ENCODE measurements around the gene CD302.

- no peak for TF ChIP-seq ATF3 (IDR thresholded peaks at IDR 0.05)
- TF ChIP-seq CTCF (IDR thresholded peaks at IDR 0.05; ENCODE audit: low read depth, low read length, missing input control) = no peak
- TF ChIP-seq, protein P1, sequence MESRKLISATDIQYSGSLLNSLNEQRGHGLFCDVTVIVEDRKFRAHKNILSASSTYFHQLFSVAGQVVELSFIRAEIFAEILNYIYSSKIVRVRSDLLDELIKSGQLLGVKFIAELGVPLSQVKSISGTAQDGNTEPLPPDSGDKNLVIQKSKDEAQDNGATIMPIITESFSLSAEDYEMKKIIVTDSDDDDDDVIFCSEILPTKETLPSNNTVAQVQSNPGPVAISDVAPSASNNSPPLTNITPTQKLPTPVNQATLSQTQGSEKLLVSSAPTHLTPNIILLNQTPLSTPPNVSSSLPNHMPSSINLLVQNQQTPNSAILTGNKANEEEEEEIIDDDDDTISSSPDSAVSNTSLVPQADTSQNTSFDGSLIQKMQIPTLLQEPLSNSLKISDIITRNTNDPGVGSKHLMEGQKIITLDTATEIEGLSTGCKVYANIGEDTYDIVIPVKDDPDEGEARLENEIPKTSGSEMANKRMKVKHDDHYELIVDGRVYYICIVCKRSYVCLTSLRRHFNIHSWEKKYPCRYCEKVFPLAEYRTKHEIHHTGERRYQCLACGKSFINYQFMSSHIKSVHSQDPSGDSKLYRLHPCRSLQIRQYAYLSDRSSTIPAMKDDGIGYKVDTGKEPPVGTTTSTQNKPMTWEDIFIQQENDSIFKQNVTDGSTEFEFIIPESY (IDR thresholded peaks at IDR 0.05) = no peak
- TF ChIP-seq JUND (IDR thresholded peaks at IDR 0.05) = no peak
- TF ChIP-seq EGR1 (IDR thresholded peaks at IDR 0.05; ENCODE audit: low read depth in 2 of 2) = no peak
- no peak for TF ChIP-seq RAD21 (IDR thresholded peaks at IDR 0.05)
- TF ChIP-seq, protein P2, sequence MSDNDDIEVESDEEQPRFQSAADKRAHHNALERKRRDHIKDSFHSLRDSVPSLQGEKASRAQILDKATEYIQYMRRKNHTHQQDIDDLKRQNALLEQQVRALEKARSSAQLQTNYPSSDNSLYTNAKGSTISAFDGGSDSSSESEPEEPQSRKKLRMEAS (IDR thresholded peaks at IDR 0.05) = no peak
- TF ChIP-seq RXRA (IDR thresholded peaks at IDR 0.05) = no peak
- TF ChIP-seq FOXA1 (IDR thresholded peaks at IDR 0.05) = no peak
Measured at GRCh38 chr2:159738509-159739390, 59.3 kb downstream of the CD302 start.

All from liver (tissue), 3 donors.